NCI-H1417 (cell line): ENCODE results near the gene CASZ1.

ENCODE experiments used
- DNase-seq, 3 experiments: peaks; one replicate each; lab custom pipeline; 2025; lab: John Stamatoyannopoulos, UW

Gene CASZ1

DNA sequence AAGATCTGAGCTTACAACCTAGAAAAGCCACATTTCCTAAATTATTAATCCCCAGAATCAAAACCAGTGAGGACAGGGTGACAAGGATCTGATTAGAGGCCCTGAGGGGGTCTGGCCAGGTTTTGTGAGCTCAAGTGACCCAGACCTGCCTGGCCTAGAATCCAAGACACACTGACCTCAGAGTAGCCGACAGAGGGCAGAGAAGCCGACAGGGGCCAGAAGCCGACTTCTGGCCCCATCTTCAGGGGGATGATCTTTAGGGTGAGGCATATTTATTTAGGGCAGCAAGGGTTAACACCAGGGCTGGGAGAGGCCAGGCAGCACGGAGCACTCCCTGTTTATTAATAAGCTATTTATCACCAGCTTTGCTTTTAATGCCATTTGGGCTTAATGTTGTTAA lies 45.3 kb downstream of the CASZ1 start:
- DNase-seq = no peak

- peak in 1 of 3 experiments; percentile 22 for DNase-seq
Measured at GRCh38 chr1:10745886-10746455, 50.5 kb downstream of the CASZ1 start.

DNA sequence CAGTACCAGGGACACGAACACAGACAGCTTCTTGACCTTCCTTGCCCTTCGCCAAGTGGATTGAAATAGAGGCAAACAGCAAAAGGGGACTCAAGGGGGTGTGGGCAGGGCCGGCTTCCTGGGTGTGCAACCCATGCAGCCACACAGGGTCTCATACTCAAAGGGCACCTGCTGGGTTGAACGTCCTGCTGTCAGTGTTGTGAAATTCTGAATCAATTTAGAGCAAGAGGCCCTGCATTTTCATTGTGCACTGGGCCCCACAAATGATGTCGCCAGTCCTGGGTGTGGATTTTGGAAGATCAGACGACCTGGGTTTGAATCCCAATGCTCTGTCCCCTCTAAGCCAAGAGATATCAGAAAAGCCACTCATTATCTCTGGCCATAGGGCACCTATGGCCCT lies 51.1 kb downstream of the CASZ1 start:
- no peak for DNase-seq

DNA sequence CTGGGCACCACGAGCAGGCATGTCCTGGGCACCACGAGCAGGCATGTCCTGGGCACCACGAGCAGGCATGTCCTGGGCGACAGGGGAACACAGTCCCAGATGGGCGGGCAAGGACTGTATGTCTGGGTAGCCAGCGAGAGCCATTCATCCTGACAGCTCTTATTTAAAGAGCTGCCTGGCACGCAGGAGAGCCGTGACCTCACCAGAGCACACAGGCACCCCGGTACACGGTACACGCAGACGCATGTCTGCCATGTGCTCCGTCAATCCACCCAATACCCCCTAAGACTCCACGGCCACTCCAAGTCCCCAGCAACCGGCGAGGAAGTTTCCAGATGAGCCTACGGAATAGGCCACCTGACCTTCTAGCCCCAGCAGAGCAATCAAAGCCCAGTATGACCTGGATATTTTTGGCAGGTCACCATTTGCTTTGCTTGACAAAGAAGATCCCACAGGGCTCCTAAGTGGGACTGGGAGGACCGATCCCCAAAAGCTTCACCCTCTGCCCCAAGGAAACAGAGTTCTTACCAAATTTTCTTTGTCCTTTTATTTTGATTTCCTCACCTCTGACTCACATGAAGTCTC lies 51.7 kb downstream of the CASZ1 start:
- no peak for DNase-seq

GRCh38 chr1:10744029-10744428 lies 52.4 kb downstream of the CASZ1 start:
- no peak for DNase-seq

DNA sequence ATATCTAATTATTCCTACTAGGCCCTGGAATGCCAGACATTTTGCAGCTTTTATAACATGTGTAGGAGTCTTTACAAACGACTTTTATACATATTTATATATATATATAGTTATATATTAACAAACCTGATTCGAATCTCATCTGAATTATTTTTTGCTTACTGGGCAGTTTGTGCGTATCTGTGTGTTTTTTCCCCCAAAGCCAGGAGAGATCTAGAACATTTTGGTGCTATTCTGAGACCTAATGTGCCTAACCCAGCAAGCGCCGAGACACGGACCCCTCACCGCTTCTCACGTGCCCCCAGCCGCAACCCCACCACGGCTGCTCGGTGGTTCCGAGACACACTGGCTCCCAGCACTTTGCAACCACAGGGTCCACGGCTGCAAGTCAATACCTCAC lies 54.8 kb downstream of the CASZ1 start:
- no peak for DNase-seq

- no peak for DNase-seq
Measured at GRCh38 chr1:10740123-10740522, 56.3 kb downstream of the CASZ1 start.

- DNase-seq = no peak
Measured at GRCh38 chr1:10739589-10739988, 56.9 kb downstream of the CASZ1 start.

DNA sequence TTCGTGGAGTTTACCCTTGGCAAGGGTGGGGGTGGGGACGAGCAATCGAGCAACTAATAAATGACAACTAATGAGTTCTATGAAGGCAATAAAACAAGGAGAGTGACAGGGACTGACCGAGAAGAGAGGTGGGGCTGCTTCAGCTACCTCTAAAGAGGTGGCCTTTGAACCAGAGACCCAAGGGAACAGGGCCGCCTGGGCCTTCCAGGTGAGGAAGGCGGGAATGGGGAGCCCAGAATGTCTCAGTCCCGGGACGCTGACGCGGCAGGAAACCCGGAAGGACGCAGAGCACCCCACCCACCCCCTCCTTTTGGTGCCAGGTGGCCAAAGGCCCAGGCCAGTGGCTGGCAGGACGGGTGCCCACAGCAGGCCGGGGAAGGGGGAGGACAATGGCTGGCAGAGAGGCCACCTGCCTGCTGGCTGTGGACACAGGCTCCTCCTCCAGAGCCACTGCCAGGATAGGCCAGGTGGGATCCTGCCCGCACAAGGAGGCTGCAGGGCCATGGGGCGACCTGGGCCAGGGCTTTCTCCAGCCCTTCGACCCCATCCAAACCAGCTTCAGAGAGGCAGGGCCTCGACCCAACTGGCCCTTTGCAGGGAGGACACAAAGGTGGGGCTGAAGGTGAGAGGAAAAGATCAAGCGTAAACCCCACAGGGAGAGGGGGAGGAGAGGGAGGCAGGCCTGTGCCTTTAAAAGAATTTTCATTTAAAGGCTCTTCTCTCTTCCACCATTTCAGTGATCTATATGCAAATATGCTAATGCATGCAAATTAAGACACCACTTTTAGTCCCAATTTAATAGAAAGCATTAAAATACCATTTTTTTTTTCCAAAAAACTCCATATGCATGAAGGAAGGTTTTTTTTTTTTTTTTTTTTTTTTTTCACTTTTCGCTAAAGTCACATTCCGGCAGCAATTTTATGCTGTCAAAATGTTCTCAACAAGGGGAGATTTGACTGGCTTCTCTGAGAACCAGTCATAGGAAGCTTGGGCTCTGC lies 58.1 kb downstream of the CASZ1 start:
- DNase-seq = peak in 2 of 3 experiments; percentile 38 to 54

DNA sequence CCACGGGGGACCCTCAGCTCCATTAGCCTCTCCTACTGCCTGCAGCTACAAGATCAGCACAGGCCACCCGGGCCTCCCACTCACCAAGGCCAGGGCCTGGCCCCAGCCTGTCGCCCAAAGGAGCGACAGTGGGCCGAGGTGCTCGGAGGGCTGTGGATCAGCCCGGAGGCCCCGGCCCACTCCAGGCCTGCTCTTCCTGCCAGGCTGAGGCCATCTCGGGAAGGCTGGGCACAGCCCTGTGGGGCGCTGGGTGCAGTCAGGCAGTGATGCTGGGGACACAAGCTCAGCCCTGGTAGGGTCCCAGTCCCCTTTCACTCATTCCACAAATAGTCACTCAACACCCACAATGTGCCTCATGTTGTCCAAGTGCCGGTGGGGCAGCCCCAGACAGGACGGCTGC lies 58.8 kb downstream of the CASZ1 start:
- no peak for DNase-seq

DNA sequence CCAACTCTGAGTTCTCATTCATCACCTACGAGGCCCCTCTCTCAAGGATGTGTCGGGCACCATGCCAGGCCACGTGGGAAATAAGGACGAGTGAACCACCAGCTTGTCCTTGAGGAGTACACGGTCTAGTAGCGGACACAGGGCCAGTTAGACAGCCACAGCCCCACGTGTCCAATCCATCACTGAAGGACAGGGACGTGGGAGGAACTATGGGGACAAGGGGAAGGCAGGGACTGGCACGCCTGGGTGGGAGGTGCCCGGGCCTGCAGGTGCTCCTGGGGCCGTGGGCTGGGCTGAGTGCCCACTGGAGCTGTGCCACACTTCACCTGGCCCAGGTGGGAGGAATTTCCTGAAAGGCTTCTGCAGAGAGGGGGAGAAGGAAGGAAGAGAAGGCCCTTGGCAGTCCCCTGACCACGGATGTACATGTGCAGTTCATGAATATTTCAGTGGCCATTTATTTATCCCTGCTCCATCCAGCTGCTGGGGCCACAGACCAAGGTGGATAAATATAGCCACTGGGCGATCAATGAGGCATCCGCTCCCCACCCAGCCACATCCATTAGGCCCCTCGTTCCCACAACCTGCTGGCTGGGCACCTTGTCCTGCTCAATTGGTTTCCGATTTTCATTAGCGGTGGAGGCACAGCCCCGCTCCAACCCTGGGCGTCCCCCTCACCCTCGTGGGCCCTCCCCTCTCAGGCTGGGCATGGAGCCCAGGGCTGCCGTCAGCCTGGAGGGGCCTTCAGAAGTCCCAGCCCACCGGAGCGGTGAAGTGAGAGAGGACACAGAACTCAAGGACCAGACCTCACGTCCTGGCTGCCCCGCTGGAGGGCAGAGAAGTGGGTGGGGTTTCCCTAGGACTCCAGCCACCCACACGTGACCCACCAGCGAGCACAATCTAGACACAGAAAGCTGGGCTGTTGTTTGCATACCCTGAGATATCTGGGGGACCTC lies 59.5 kb downstream of the CASZ1 start:
- peak; percentile 22 to 49 (median 44) for DNase-seq

DNA sequence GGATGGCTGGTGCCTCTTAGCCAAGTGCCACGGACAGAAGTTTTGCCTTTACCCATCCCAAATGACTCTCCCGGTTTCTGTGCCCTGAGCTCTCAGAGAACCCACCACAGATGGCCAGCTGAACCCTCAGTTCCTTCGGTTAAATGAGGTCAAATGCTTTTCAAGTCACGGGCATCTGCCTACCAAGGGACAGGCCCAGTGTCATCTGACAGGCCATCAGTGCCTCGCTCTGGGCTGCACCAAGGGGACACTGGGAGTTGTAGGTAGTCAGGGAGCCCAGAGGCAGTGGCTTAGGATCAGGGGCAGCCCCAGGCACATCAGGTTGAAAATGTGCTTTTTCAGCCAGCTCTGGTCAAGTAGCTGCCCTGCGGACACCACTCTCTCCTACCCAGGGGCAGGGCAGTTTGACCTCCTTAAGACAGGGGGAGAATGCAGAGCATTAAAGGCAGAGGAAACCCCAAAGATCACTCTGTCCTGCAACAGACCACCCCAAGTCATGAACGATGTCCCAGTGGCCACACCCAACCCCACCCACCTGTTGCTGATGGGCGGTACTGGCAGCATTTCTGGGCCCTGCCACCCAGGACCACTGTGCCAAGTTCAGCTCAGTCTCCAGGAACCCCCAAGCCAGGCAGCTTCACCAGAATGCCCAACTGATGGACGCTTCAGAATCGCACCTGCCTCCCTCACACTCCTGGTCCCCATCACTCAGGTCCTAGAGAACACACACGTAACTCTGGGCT lies 60.7 kb downstream of the CASZ1 start:
- DNase-seq = peak in 1 of 3 experiments; percentile 62

GRCh38 chr1:10734962-10735544 lies 61.4 kb downstream of the CASZ1 start:
- DNase-seq = peak; percentile 43 to 84 (median 81)

DNA sequence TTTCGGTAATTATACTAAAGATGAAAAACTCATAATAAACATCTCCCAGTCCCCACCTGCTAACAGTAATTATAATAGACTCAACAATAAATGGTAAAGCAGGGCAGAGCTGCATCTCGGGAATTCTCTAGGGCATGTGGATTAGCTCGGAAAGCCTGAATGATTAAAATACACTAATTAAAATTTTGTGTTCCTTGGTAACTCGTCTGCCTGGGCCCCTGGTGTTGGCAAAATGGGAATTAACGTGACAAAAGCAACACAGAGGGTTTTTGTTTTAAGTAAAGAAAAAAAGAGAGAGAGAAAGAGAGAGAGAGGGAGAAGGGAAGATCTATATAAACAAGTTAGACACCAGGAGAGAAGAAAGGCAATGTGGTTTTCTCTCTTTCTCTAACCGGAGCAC lies 62.1 kb downstream of the CASZ1 start:
- DNase-seq = peak in 2 of 3 experiments; percentile 52 to 82

GRCh38 chr1:10733474-10734366 lies 62.7 kb downstream of the CASZ1 start:
- peak; percentile 59 to 84 (median 76) for DNase-seq

DNA sequence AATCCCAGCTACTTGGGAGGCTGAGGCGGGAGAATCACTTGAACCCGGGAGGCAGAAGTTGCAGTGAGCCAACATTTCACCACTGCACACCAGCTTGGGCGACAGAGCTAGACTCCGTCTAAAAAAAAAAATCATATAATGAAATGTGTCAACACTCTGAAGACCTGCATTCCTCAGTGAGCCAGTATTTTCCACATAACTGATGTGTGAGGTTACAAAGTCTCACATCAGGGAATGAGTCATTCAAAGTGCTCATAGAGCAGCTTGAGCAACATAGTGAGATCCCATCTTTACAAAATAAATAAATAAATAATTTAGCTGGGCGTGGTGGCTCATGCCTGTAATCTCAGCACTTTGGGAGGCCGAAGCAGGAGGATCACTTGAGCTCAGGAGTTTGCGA lies 65.5 kb downstream of the CASZ1 start:
- no peak for DNase-seq

DNA sequence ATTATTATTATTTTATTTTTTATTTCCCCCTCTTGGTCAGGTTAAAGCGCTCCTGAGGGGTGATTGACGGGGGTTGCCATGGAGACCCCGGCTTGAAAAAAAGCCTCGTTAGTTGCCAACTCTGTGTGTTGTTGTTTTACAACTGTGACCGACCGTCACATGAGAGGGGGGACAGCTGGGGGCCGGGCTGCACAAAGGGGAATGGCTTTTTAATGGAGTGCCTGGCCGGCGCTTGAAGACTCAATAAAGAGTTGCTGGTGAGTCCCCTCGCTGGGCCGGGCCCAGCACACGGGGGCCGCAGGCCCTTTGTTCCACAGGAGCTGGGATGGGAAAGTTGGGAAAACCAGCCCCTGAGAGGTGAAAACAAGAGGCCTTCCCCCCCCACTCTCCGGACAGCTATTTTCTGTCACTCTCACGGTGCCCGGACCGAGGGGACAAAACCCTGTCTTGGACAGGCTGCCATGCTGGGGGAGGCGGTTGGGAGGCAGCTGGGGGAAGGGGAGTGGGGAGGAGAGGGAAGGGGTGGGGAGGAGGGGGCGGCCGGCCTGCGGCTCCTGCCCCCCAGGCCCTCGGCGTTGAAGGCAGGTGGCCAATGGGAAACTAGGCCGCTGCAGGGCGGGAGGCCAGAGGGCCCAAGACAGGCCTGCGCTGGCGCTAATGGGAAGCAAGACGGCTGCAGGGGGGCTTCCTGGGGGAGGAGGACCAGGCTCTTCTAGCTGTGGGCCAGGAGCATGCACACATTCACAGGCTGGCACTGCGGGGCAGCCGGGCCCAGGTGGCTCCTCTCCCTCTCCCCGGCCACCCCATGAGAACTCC lies 67.6 kb downstream of the CASZ1 start:
- DNase-seq = peak in 2 of 3 experiments; percentile 54 to 73

- DNase-seq = peak in 1 of 3 experiments; percentile 67
Measured at GRCh38 chr1:10727751-10728232, 68.7 kb downstream of the CASZ1 start.
